ENCODE results near the gene ZDHHC14. TPM values are rescaled to one million over a fixed set of nuclear protein-coding genes. Genes with fewer than 3 reads are reported as not detected.
"Not testable (repeated sequence)": the region's sequence is repeated elsewhere in the genome, so short reads cannot be mapped to it uniquely, and the experiment has no call there.

The ZDHHC14 gene
- polyA plus RNA-seq, 2 of the 4 experiments (the other 2 are of a cell fraction), result 2.2 to 2.8 TPM

GRCh38 chr6:157392927-157393668 is 12.1 kb downstream of the ZDHHC14 start:
- H3K4me3 ChIP-seq, result no peak overlapping the region
- TF ChIP-seq EHF (CRISPR knock-in tag; IDR thresholded peaks at IDR 0.05), result no peak
- TF ChIP-seq POLR2AphosphoS2 (conservative IDR thresholded peaks at IDR 0.05; ENCODE audit: low read length), result no peak
- no peak for TF ChIP-seq REST (IDR thresholded peaks at IDR 0.05)
- TF ChIP-seq ATOH8 (CRISPR knock-in tag; IDR thresholded peaks at IDR 0.05; ENCODE audit: low read depth), result no peak
- TF ChIP-seq FOSB (CRISPR knock-in tag; IDR thresholded peaks at IDR 0.05), result no peak
- ChIA-PET CTCF (no interaction called here), POLR2A (no interaction called here)
- no peak overlapping the region for H3K4me2 ChIP-seq
- FAIRE-seq (no peak), ATAC-seq (no peak), DNase-seq (ENCODE audit: low read depth in 1 of 2, low spot score in 1 of 2) (no peak)
- WGBS (ENCODE audit: missing lambda C conversion rate), result 87% methylated on average over 14 of the region's 14 CpGs
- H3K9me3 ChIP-seq, result peaks cover 10% of the 10 kb centered on the region
- no peak overlapping the region for H3K27ac ChIP-seq
- H3K4me1 ChIP-seq, result no peaks in the 10 kb centered on the region

- no peak for DNase-seq (ENCODE audit: low read depth in 1 of 2, low spot score in 1 of 2)
- H3K4me3 ChIP-seq, result no peak overlapping the region
- peaks cover 10% of the 10 kb centered on the region for H3K9me3 ChIP-seq
- POLR2A ChIA-PET, result no interaction called here
- no peak for ATAC-seq
- TF ChIP-seq FOXS1 (CRISPR knock-in tag; IDR thresholded peaks at IDR 0.05) (no peak), TP53 (CRISPR knock-in tag; IDR thresholded peaks at IDR 0.05) (no peak), PHF8 (IDR thresholded peaks at IDR 0.05; ENCODE audit: borderline replicate concordance, low read depth) (no peak), FOSL2 (IDR thresholded peaks at IDR 0.05) (no peak), FOSL2 (CRISPR knock-in tag; IDR thresholded peaks at IDR 0.05) (no peak), RFX5 (IDR thresholded peaks at IDR 0.05) (no peak), RCOR1 (IDR thresholded peaks at IDR 0.05; ENCODE audit: low read depth, low read length) (no peak), CTCF (IDR thresholded peaks at IDR 0.05) (no peak), PBX3 (IDR thresholded peaks at IDR 0.05) (no peak), HES2 (IDR thresholded peaks at IDR 0.05) (no peak), MAX (IDR thresholded peaks at IDR 0.05) (no peak), KDM1A (IDR thresholded peaks at IDR 0.05; ENCODE audit: low read depth) (no peak), BCL3 (IDR thresholded peaks at IDR 0.05) (no peak), HOXB13 (CRISPR knock-in tag; IDR thresholded peaks at IDR 0.05; ENCODE audit: low read depth) (no peak), EHMT2 (IDR thresholded peaks at IDR 0.05; ENCODE audit: low read depth) (no peak), GATA3 (IDR thresholded peaks at IDR 0.05; ENCODE audit: borderline replicate concordance) (no peak), HOXA7 (CRISPR knock-in tag; IDR thresholded peaks at IDR 0.05) (no peak), CHD2 (IDR thresholded peaks at IDR 0.05; ENCODE audit: low read length, partially characterized antibody) (no peak), NPAS2 (CRISPR knock-in tag; IDR thresholded peaks at IDR 0.05; ENCODE audit: borderline replicate concordance) (no peak), NR3C1 (IDR thresholded peaks at IDR 0.05) (no peak), POLR2A (IDR thresholded peaks at IDR 0.05; ENCODE audit: low read length) (no peak)
- no peak overlapping the region for H3K4me2 ChIP-seq
- CTCF ChIA-PET, result no interaction called here
- no peak for FAIRE-seq
- 88% methylated on average over 6 of the region's 6 CpGs for WGBS (ENCODE audit: missing lambda C conversion rate)
- no peaks in the 10 kb centered on the region for H3K4me1 ChIP-seq
- H3K27ac ChIP-seq, result no peak overlapping the region
Measured at GRCh38 chr6:157393669-157394327, 12.8 kb downstream of the ZDHHC14 start.

- CTCF ChIA-PET, result interaction anchor here (1.0 kb wide), 1 partner anchor 10 kb away, joined by 3 read pairs; no protein-coding TSS in a partner anchor
- POLR2A ChIA-PET; H3K9me3 ChIP-seq; H3K4me2 ChIP-seq; FAIRE-seq; DNase-seq (ENCODE audit: low read depth in 1 of 2, low spot score in 1 of 2); H3K4me1 ChIP-seq; ATAC-seq; H3K27ac ChIP-seq; H3K4me3 ChIP-seq: not testable (repeated sequence)
- WGBS (ENCODE audit: missing lambda C conversion rate), result 93% methylated on average over 11 of the region's 11 CpGs
Measured at GRCh38 chr6:157395199-157395598, 14.2 kb downstream of the ZDHHC14 start.

Data from A549 (cell line).